ENCODE results near the gene LENG9. TPM values are rescaled to one million over a fixed set of nuclear protein-coding genes. Genes with fewer than 3 reads are reported as not detected.

LENG9 gene
- total RNA-seq, 4 donors from 2014 or later = 4.2 to 9.6 (median 6.7) TPM

DNA sequence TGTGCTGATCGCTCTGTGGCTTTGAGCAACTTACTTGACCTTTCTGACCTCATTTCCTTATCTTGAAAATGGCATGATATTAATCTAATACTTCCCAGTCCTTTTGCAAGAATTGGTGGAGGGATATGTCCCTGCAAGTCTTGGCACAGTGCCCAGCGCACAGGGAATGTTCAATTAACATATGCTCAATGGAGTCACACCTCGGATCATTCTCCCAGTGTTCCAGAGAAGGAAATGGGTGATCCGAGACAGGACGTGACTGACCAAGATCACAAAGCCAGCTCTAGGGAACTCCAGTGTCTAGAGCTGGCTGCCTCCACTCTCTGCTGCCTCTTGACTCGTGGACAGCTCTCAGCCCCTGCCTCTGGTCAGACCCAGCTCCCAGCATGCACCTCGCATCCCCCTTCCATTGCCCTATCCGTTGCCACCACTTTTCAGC lies 5.9 kb upstream of the LENG9 start:
- TF ChIP-seq, protein P1, sequence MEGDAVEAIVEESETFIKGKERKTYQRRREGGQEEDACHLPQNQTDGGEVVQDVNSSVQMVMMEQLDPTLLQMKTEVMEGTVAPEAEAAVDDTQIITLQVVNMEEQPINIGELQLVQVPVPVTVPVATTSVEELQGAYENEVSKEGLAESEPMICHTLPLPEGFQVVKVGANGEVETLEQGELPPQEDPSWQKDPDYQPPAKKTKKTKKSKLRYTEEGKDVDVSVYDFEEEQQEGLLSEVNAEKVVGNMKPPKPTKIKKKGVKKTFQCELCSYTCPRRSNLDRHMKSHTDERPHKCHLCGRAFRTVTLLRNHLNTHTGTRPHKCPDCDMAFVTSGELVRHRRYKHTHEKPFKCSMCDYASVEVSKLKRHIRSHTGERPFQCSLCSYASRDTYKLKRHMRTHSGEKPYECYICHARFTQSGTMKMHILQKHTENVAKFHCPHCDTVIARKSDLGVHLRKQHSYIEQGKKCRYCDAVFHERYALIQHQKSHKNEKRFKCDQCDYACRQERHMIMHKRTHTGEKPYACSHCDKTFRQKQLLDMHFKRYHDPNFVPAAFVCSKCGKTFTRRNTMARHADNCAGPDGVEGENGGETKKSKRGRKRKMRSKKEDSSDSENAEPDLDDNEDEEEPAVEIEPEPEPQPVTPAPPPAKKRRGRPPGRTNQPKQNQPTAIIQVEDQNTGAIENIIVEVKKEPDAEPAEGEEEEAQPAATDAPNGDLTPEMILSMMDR (IDR thresholded peaks at IDR 0.05; ENCODE audit: low read depth) = no peak

- TF ChIP-seq, protein P1 (IDR thresholded peaks at IDR 0.05; ENCODE audit: low read depth) = no peak
Measured at GRCh38 chr19:54465426-54466109, 2.0 kb upstream of the LENG9 start.

GRCh38 chr19:54464630-54465425 lies 1.2 kb upstream of the LENG9 start:
- TF ChIP-seq, protein P1 (IDR thresholded peaks at IDR 0.05; ENCODE audit: low read depth) = no peak

- TF ChIP-seq, protein P1 (IDR thresholded peaks at IDR 0.05; ENCODE audit: low read depth) = no peak
Measured at GRCh38 chr19:54464044-54464629, 559 bp upstream of the LENG9 start.

DNA sequence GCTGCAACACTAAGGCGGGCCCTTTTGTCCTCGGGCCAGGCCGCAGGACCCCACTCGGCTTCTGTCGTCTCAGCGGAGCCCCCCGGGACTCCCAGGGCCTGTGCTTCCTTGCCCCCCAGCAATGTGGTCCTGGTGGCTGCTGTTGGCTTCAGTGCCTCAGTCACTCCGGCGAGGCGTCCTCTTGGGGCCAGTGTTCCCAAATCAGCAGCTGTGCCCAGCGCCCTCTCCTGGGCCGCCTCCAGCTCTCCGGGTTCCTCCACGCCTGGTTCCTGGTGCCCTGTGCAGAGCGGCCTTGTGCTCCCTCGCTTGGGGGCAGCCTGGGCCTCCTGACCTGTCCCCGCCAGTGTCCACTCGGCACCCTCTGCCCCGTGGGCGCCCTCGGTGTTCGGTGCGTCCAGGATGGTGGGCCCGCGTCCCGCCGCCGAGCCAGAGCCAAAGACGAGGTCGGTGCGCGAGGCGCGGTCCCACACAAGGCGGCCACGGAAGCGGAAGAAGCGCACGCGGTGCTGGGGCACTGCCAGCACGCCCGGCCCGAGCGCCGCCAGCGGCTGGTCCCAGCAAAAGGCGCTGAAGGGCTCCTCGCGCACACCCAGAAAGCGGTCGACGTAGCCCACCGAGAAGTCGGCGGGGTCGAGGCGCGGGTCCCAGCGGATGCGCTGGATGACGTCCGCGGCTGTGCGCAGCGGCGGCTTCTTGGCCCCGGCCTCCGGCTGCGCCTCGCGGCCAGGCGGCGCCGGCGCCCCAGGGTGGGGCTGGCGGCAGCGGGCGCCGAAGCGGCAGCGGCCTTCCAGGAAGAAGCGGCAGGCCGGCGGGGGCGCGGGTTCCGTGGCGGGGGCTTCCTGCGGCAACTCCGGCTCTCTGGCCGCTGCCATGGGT lies 685 bp downstream of the LENG9 start:
- TF ChIP-seq, protein P1 (IDR thresholded peaks at IDR 0.05; ENCODE audit: low read depth) = no peak

- TF ChIP-seq, protein P1 (IDR thresholded peaks at IDR 0.05; ENCODE audit: low read depth) = no peak
Measured at GRCh38 chr19:54462047-54462654, 1.4 kb downstream of the LENG9 start.
